Left renal cortex interstitium (tissue), 4 donors: ENCODE measurements around the gene NXPH4. TPM values are rescaled to one million over a fixed set of nuclear protein-coding genes. Genes with fewer than 3 reads are reported as not detected.
A peak's percentile ranks its signal among the peaks of the same experiment; 100 is the strongest.

Source experiments
- DNase-seq, 4 donors: peaks; one replicate each; pipeline ENCODE4 v3.0.0-alpha.2; 2013; ENCODE audit warnings: low read depth in 4 of 4, low spot score in 2 of 4, missing footprints in 1 of 4
- polyA plus RNA-seq, 4 donors: library from polyadenylated mRNA; unstranded; fragments of 120-200 nt; gene quantifications; one replicate each; pipeline ENCODE4 v1.2.1, GENCODE V29; 2013; ENCODE audit not compliant: insufficient read length in 4 of 4

The NXPH4 gene
- polyA plus RNA-seq, 4 donors: 2.2 to 6.3 (median 5.2) TPM

- DNase-seq: no peak
These were observed 23.7 kb downstream of the NXPH4 start for GRCh38 chr12:57240066-57240921.

- DNase-seq: no peak
These were observed 24.4 kb downstream of the NXPH4 start for GRCh38 chr12:57240926-57241401.

GRCh38 chr12:57241402-57242310 lies 25.1 kb downstream of the NXPH4 start:
- DNase-seq: no peak

GRCh38 chr12:57242329-57242690 lies 25.7 kb downstream of the NXPH4 start:
- no peak for DNase-seq

GRCh38 chr12:57242691-57243454 lies 26.3 kb downstream of the NXPH4 start:
- peak in 2 of 4 donors; percentile 75 to 78 for DNase-seq

DNA sequence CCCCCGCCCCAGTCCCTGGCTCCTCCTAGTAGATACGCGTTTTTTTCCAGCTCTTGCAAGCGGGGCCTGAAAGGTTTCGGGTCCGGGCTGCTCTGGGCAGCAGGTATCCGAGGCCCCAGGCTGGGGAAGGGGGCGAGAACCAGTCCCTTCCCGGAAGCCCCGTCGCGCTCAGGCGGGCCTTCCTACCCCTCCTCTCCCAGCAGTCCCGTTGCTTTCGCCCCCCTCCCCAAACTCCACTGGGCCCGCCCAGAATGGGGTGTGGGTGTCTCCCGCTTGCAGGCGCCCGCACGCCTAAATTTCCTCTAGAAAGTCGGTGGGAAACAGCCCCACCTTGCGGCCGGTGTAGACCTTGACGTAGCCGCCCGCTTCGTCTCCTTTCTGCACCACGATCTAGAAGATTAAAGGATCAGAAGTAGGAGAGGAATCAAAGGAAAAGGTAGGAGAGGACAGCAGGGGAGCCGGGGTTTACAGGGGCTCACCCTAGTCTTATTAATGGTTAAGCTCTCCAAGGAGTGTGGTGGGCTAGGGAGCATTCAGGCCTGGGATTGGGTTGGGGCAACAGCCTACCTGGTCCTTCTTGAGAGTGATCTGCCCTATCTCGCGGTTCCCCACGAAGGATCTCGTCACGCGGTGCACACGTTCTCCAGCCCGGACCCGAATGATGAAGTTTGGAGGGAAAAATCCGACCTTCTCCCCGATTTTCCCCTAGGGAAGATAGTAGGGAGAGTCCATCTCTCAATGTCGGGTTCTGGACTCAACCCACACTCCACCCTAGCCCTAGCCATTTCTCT lies 27.1 kb downstream of the NXPH4 start:
- DNase-seq: peak in 2 of 4 donors; percentile 61 to 69

DNA sequence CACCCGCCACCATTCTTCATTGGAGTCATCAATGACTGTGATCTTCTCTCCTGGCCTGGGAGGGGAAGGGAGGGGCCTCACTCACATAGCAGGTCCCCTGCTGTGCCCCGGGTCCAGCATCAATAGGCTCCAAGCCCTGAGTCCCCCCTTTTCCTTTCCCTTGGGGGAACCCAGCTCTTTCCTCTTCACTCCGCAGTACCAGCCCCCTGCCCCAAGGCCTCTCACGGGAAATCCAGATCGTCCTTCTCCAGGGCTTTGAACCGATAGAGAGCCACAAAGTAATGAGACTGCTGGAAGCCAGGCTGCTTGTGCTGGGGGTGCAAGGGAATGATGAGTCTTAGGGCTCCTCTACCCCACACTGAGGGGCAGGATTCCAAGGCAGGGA lies 27.7 kb downstream of the NXPH4 start:
- DNase-seq: no peak

- DNase-seq: no peak
These were observed 30.4 kb downstream of the NXPH4 start for GRCh38 chr12:57247041-57247440.

- DNase-seq: no peak
These were observed 32.5 kb downstream of the NXPH4 start for GRCh38 chr12:57248934-57249742.

- no peak for DNase-seq
These were observed 33.9 kb downstream of the NXPH4 start for GRCh38 chr12:57250541-57250940.

GRCh38 chr12:57250956-57251355 lies 34.4 kb downstream of the NXPH4 start, which contains the start of gene STAC3:
TSS of gene STAC3 (minus strand) at chr12:57251187. CDS start at chr12:57249636, 1,551 bp downstream.
- DNase-seq: no peak

GRCh38 chr12:57254506-57255280 lies 38.1 kb downstream of the NXPH4 start:
- DNase-seq: no peak

DNA sequence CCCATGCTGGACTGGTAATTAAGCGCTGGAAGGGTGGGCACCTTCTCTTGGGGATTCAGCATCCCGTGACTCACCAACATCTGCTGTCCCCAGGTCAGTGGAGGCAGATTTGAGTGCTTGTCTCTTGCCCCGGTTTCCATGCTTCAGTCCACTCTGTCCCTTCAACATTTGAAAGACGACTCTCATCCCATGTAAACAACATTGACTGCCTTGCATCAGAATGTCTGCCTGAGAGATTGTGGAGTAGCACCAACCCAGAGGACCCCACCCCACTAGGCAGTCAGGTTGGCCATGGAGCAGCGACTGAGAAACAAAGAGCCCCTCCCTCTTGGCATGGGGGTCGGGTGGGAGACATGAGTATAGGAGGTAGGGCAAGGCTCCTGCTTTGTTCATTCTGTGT lies 39.3 kb downstream of the NXPH4 start:
- no peak for DNase-seq

- no peak for DNase-seq
These were observed 42.7 kb downstream of the NXPH4 start for GRCh38 chr12:57258977-57259970.

GRCh38 chr12:57260366-57260765 lies 43.8 kb downstream of the NXPH4 start:
- no peak for DNase-seq

GRCh38 chr12:57261428-57261865 lies 44.9 kb downstream of the NXPH4 start:
- no peak for DNase-seq
